ENCODE data around the gene DHDDS. TPM values are rescaled to one million over a fixed set of nuclear protein-coding genes. Genes with fewer than 3 reads are reported as not detected.

The DHDDS gene
- total RNA-seq, 1 donor from 2014 or later: 50.4 TPM

DNA sequence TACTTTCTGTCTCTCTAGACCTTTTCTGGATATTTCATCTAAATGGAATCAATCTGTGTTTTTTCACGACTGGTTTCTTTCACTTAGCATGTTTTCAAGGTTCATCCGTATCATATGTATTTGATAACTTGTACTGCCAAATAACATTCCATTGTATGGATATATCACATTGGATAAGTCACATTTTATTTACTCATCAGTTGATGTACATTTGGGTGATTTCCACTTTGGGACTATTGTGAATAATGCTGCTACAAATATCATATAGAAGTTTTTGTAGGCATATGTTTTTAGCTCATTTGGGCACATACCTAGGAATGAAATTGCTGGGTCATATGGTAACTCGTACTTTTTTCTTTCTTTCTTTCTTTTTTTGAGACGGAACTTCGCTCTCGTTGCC is 46.9 kb downstream of the DHDDS start:
- Mint-ChIP-seq H3K9me3 (ENCODE audit: unreplicated experiment) (no peaks in the 10 kb centered on the region), H3K27ac (ENCODE audit: unreplicated experiment) (no peak overlapping the region), H3K4me1 (ENCODE audit: unreplicated experiment) (peaks cover 21% of the 10 kb centered on the region), H3K36me3 (ENCODE audit: unreplicated experiment) (peaks cover 30% of the 10 kb centered on the region), H3K4me3 (ENCODE audit: unreplicated experiment) (no peak overlapping the region), H3K27me3 (ENCODE audit: unreplicated experiment) (no peaks in the 10 kb centered on the region)
- no peak for DNase-seq (ENCODE audit: extremely low spot score, unreplicated experiment)
- TF ChIP-seq, protein P1, sequence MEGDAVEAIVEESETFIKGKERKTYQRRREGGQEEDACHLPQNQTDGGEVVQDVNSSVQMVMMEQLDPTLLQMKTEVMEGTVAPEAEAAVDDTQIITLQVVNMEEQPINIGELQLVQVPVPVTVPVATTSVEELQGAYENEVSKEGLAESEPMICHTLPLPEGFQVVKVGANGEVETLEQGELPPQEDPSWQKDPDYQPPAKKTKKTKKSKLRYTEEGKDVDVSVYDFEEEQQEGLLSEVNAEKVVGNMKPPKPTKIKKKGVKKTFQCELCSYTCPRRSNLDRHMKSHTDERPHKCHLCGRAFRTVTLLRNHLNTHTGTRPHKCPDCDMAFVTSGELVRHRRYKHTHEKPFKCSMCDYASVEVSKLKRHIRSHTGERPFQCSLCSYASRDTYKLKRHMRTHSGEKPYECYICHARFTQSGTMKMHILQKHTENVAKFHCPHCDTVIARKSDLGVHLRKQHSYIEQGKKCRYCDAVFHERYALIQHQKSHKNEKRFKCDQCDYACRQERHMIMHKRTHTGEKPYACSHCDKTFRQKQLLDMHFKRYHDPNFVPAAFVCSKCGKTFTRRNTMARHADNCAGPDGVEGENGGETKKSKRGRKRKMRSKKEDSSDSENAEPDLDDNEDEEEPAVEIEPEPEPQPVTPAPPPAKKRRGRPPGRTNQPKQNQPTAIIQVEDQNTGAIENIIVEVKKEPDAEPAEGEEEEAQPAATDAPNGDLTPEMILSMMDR (IDR thresholded peaks at IDR 0.05): no peak

DNA sequence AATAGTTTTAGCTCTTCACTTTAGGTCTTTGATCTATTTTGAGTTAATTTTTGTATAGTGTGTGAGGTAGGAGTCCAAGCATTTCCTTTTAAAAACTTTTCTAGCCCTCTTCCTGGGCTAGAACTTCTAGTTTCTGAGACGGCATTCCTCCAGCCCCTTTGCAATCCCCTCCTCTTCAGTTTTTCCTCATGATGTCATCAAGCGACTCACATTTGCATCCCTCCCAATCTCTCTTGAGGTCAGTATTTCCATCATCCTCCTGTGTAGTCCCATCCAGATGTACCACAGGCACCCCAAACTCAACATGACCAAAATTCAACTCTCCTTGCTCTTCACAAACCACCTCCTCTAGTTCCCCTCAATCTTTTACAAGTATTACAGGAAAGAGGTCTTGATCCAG is 50.8 kb downstream of the DHDDS start:
- H3K27me3 Mint-ChIP-seq (ENCODE audit: unreplicated experiment): no peaks in the 10 kb centered on the region
- no peak for DNase-seq (ENCODE audit: extremely low spot score, unreplicated experiment)

DNA sequence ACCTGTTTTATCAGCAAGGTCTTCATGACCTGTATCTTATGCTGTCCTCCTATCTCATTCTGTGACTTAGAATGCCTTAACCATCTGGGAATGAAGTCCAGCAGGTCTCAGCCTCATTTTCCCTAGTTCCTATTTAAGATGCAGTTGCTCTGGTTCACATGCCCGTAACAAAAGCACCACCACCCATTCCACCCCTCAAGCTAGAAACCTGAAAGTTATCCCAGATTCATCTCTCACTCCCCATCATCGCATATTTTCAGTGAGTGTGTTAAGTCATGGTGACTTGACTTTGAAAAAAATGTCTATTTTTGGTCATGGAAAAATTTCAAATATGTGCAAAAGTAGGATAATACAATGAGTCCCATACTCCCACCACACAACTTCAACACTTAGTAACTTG is 51.9 kb downstream of the DHDDS start:
- H3K27ac Mint-ChIP-seq (ENCODE audit: unreplicated experiment): peak overlapping the region; percentile 36
- no peaks in the 10 kb centered on the region for H3K27me3 Mint-ChIP-seq (ENCODE audit: unreplicated experiment)
- TF ChIP-seq, protein P1 (IDR thresholded peaks at IDR 0.05): no peak
- H3K4me1 Mint-ChIP-seq (ENCODE audit: unreplicated experiment): peaks cover 14% of the 10 kb centered on the region
- H3K4me3 Mint-ChIP-seq (ENCODE audit: unreplicated experiment): no peak overlapping the region
- H3K9me3 Mint-ChIP-seq (ENCODE audit: unreplicated experiment): no peaks in the 10 kb centered on the region
- DNase-seq (ENCODE audit: extremely low spot score, unreplicated experiment): no peak
- H3K36me3 Mint-ChIP-seq (ENCODE audit: unreplicated experiment): peaks cover 2% of the 10 kb centered on the region

More for the DNA sequence above, 50.8 kb downstream of the DHDDS start:
- Mint-ChIP-seq H3K27ac (ENCODE audit: unreplicated experiment) (peak overlapping the region; percentile 41), H3K4me3 (ENCODE audit: unreplicated experiment) (no peak overlapping the region), H3K36me3 (ENCODE audit: unreplicated experiment) (peaks cover 4% of the 10 kb centered on the region), H3K9me3 (ENCODE audit: unreplicated experiment) (no peaks in the 10 kb centered on the region), H3K4me1 (ENCODE audit: unreplicated experiment) (peaks cover 14% of the 10 kb centered on the region)
- TF ChIP-seq, protein P1 (IDR thresholded peaks at IDR 0.05): no peak

DNA sequence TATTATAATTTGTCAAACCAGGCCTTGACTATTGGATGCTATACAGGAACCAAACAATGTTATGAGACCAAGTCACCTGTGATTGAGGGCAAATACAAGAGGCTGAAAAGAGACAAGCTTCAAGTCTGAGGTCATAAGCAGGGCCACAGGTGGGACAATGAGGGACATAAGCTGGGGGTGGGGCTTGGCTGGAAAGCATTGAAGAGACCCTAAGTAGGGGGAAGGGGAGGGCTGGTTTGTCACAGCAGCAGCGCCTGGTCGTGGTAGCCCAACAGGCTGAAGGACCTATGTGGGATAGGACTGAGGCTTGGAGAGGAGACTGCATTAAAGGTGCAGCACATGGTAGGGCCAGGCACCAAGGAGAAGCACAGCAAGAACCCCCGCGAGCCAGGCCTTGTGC is 58.0 kb downstream of the DHDDS start:
- TF ChIP-seq, protein P1 (IDR thresholded peaks at IDR 0.05): no peak
- no peak for DNase-seq (ENCODE audit: extremely low spot score, unreplicated experiment)
- H3K9me3 Mint-ChIP-seq (ENCODE audit: unreplicated experiment): no peaks in the 10 kb centered on the region
- H3K4me1 Mint-ChIP-seq (ENCODE audit: unreplicated experiment): no peaks in the 10 kb centered on the region
- no peak overlapping the region for H3K27ac Mint-ChIP-seq (ENCODE audit: unreplicated experiment)
- no peaks in the 10 kb centered on the region for H3K27me3 Mint-ChIP-seq (ENCODE audit: unreplicated experiment)
- no peak overlapping the region for H3K4me3 Mint-ChIP-seq (ENCODE audit: unreplicated experiment)
- H3K36me3 Mint-ChIP-seq (ENCODE audit: unreplicated experiment): no peaks in the 10 kb centered on the region

DNA sequence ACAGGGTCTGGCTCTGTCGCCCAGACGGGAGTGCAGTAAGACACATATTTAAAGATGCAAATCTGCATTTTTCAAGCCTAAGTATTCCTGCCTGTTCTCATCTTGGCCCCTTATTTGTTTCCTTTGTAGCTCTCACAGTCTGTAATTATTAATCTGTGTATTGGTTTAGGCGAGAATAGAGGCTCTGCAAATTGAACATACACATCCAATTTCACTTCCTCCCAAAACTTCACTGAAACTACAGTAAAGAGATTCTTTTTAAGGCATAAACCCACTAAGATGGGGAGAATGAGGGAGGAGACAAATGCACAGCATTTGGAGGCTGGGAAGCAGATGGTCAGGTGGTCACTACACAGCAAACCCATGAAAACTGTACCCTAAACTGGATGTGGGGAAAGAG is 61.1 kb downstream of the DHDDS start:
- no peak overlapping the region for H3K4me3 Mint-ChIP-seq (ENCODE audit: unreplicated experiment)

More for the DNA sequence above, 61.1 kb downstream of the DHDDS start:
- DNase-seq (ENCODE audit: extremely low spot score, unreplicated experiment): no peak
- H3K36me3 Mint-ChIP-seq (ENCODE audit: unreplicated experiment): no peaks in the 10 kb centered on the region
- no peaks in the 10 kb centered on the region for H3K27me3 Mint-ChIP-seq (ENCODE audit: unreplicated experiment)
- H3K4me1 Mint-ChIP-seq (ENCODE audit: unreplicated experiment): no peaks in the 10 kb centered on the region
- no peak overlapping the region for H3K27ac Mint-ChIP-seq (ENCODE audit: unreplicated experiment)
- no peaks in the 10 kb centered on the region for H3K9me3 Mint-ChIP-seq (ENCODE audit: unreplicated experiment)
- TF ChIP-seq, protein P1 (IDR thresholded peaks at IDR 0.05): no peak
